Mesodermal cell (in vitro differentiated cells): ENCODE measurements around the gene APRT. TPM values are rescaled to one million over a fixed set of nuclear protein-coding genes. Genes with fewer than 3 reads are reported as not detected.

Source experiments
- H3K27ac ChIP-seq: 2 replicates; pipeline ENCODE4 v1.7.0; 2013; ENCODE audit warnings: mild to moderate bottlenecking, low read depth, low read length, moderate library complexity; ENCODE audit not compliant: severe bottlenecking
- H3K36me3 ChIP-seq: 2 replicates; pipeline ENCODE4 v1.7.1; 2013; ENCODE audit warnings: mild to moderate bottlenecking, low read length, moderate library complexity; ENCODE audit not compliant: control insufficient read depth, insufficient read depth
- H3K4me1 ChIP-seq: one replicate; pipeline ENCODE4 v1.7.1; 2013; ENCODE audit warnings: mild to moderate bottlenecking, low read length; ENCODE audit not compliant: insufficient read depth, control insufficient read depth, poor library complexity, severe bottlenecking
- H3K4me3 ChIP-seq: 2 replicates; pipeline ENCODE4 v1.7.0; 2013; ENCODE audit warnings: low read length, control low read depth, mild to moderate bottlenecking; ENCODE audit not compliant: insufficient read depth, poor library complexity, severe bottlenecking; ENCODE audit errors: extremely low read depth
- H3K9me3 ChIP-seq: 2 replicates; pipeline ENCODE4 v1.7.1; 2013; ENCODE audit warnings: mild to moderate bottlenecking, low read length, moderate library complexity; ENCODE audit not compliant: control insufficient read depth
- WGBS, 2 experiments: methylation state at CpG; one replicate each; pipeline ENCODE4 v1.1.5; 2013; ENCODE audit warnings: missing lambda C conversion rate in 2 of 2; ENCODE audit not compliant: insufficient coverage in 2 of 2; 5-methylcytosine and 5-hydroxymethylcytosine counted together
- polyA plus RNA-seq, 2 experiments: library from polyadenylated mRNA; stranded (reverse); fragments of 50-300 nt; gene quantifications; one replicate each; pipeline ENCODE4 v1.2.3, GENCODE V29; 2013

The APRT gene
- 112 TPM for polyA plus RNA-seq (2013, experiment 1 of 2)
- polyA plus RNA-seq (2013, experiment 2 of 2): 94.0 TPM

DNA sequence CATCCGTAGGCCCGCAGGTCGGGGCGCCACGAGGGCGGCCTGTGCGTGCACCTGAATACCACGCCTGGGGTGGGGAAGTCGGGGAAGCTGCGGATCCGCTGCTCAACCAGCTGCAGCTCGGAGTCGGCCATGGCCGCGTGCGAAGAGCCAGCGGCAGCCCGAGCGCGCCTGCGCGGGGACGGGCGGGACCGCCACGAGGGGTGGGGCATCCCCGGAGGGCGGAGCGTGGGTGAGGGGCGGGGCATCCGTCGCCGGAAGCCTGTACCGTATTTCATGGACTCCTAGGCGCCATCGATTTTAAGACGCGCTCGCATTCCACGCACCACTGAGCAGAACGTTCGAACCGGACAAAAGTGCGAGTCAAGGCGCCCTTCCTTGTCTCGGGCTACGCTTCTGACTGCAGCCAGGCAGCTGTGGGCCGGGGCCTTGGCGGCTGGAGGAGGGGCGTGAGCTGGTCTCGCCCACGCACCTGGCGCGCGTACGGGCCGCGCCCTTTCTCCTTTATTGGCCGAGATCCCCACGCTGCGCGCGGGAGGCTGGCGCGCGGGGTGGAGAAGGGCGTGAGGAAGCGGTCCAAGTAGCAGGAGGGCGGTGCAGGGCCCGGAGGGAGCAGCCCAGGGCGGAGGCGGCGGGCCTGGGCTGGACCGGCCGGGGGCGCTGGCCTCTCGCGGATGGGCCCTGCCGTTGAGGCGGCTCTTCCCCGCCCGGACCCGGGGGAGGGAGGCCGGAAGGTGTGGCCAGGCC lies at the start of gene APRT:
APRT (minus strand) TSS at position 160 of the 744 bp plus-strand sequence; CDS start at position 131, 29 bp downstream.
- peak within 1 kb of the TSS; percentile 64 for H3K4me3 ChIP-seq
- WGBS, 2 experiments: 1% methylated on average over 62 to 75 of the region's 84 CpGs
- H3K4me1 ChIP-seq: peaks cover 9% of the 10 kb centered on the region
- H3K9me3 ChIP-seq: no peaks in the 10 kb centered on the region
- peak within 1 kb of the TSS; percentile 96 for H3K27ac ChIP-seq
- peaks cover 38% of the 10 kb centered on the region for H3K36me3 ChIP-seq

DNA sequence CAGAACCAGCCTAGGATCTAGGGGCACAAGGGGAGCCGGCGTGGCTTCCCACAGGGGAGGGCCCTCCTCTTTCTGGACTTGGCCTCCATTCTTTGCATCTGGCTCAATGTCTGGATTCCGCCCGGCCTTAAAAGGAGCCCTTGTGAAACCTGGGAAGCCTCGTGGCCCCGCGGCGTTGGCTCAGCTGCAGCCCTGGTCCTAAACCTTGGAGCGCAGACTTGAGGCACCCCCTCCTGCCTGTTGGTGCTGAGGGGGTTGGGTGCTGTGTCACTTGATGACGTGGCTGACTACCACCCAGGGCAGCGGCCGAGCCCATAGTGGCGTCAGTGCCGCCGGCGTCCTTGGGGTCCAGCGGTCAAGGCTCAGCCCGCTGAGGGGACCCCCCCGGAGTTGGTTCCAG lies 49.6 kb upstream of the APRT start:
- Histone ChIP-seq H3K9me3 (no peaks in the 10 kb centered on the region), H3K27ac (no peak overlapping the region), H3K36me3 (peaks cover 36% of the 10 kb centered on the region), H3K4me3 (no peak overlapping the region), H3K4me1 (peaks cover 7% of the 10 kb centered on the region)
- WGBS, 2 experiments: 96 to 97% methylated on average over 12 to 18 of the region's 19 CpGs

- 94% methylated on average over 18 to 20 of the region's 20 CpGs for WGBS, 2 experiments
- Histone ChIP-seq H3K27ac (no peak overlapping the region), H3K36me3 (peaks cover 39% of the 10 kb centered on the region), H3K9me3 (no peaks in the 10 kb centered on the region), H3K4me3 (no peak overlapping the region), H3K4me1 (peaks cover 12% of the 10 kb centered on the region)
Measured at GRCh38 chr16:88859381-88860091, 47.8 kb upstream of the APRT start.

GRCh38 chr16:88857728-88858339 lies 46.1 kb upstream of the APRT start:
- peak overlapping the region; percentile 97 for H3K27ac ChIP-seq
- no peaks in the 10 kb centered on the region for H3K9me3 ChIP-seq
- H3K4me3 ChIP-seq: peak overlapping the region; percentile 93
- H3K36me3 ChIP-seq: peaks cover 44% of the 10 kb centered on the region
- 20 to 21% methylated on average over 11 to 12 of the region's 12 CpGs for WGBS, 2 experiments
- peaks cover 12% of the 10 kb centered on the region for H3K4me1 ChIP-seq

DNA sequence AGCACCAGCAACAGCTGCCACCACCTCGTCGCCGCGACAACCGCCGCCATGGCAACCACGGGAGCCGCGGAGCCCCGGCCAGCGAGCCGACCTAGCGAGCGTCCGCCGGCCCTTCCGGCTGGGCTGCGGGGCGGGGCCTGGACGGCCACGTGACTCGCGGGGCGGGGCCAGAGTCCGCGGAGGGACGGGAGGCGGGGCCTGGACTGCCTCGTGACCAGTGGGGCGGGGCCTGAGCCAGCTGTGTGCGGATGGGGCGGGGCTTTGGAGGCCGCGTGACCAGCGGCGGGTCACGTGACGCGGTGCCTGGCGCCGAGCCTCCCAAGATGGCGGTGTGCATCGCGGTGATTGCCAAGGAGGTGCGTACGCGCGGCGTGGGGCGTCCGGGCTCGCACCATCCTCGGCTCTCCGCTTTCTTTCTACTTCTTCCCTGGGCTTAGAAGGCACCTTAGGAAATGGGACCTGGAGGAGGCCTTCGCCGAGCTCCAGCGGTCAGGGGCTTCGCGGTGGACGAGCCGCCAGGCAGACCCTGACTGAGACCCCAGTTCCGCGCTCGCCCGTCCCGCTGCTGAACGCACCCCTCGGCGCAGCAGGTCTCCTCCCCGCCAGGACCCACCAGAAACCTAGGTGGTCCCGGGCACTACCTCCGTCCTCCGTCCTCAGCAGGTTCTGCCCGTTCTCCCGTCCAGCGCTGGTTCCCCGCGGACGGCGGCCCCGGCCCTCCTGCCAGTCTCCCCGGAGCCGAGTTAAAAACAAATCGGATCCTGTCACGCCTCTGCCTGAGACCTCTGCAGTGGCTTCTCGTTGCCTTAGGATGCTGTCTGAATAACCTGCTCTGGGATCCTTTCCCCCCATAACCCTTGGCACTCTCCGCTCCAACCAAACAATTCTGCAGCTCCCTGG lies 45.4 kb upstream of the APRT start, which contains the start of the genes GALNS and TRAPPC2L:
GALNS (minus strand) TSS at position 120 of the 900 bp plus-strand sequence; CDS start at position 50, 70 bp downstream.
TRAPPC2L (plus strand) TSS at position 300 of the 900 bp plus-strand sequence; CDS start at position 324, 24 bp downstream.
- Histone ChIP-seq H3K9me3 (no peaks in the 10 kb centered on the region), H3K4me3 (peak within 1 kb of the TSS; percentile 93), H3K36me3 (peaks cover 44% of the 10 kb centered on the region), H3K4me1 (peaks cover 12% of the 10 kb centered on the region), H3K27ac (peak within 1 kb of the TSS; percentile 97)
- WGBS, 2 experiments: 0 to 1% methylated on average over 76 to 84 of the region's 87 CpGs

- Histone ChIP-seq H3K27ac (no peak overlapping the region), H3K36me3 (peaks cover 40% of the 10 kb centered on the region), H3K4me3 (peak overlapping the region; percentile 93), H3K9me3 (no peaks in the 10 kb centered on the region), H3K4me1 (peaks cover 12% of the 10 kb centered on the region)
- 7 to 13% methylated on average over 16 to 29 of the region's 53 CpGs for WGBS, 2 experiments
Measured at GRCh38 chr16:88856122-88856827, 44.5 kb upstream of the APRT start.

DNA sequence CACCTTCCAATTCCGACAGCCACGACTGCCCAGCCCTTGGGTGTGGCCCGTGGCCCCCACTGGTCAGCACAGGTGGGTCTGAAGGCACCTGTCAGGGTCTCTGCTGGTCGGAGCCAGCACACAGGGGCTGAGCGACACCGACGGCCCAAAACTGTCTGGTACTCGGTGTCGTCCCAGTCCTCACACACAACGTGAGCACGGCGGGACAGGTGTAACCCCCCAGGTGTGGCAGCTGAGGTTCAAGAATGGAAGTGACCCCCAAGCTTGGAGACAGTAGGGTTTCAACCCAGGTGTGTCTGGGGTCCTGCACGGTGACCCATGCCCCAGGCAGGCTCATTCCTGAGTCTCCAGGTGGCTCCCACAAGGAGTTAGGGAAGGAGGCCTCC lies 44.0 kb upstream of the APRT start:
- peak overlapping the region; percentile 93 for H3K4me3 ChIP-seq
- H3K27ac ChIP-seq: no peak overlapping the region
- peaks cover 12% of the 10 kb centered on the region for H3K4me1 ChIP-seq
- WGBS, 2 experiments: 82 to 85% methylated on average over 10 to 12 of the region's 13 CpGs
- H3K9me3 ChIP-seq: no peaks in the 10 kb centered on the region
- peaks cover 39% of the 10 kb centered on the region for H3K36me3 ChIP-seq

GRCh38 chr16:88855176-88855575 lies 43.4 kb upstream of the APRT start:
- Histone ChIP-seq H3K27ac (no peak overlapping the region), H3K36me3 (peaks cover 34% of the 10 kb centered on the region), H3K9me3 (no peaks in the 10 kb centered on the region), H3K4me1 (peaks cover 12% of the 10 kb centered on the region), H3K4me3 (no peak overlapping the region)
- WGBS, 2 experiments: 96% methylated on average over 5 to 7 of the region's 8 CpGs

DNA sequence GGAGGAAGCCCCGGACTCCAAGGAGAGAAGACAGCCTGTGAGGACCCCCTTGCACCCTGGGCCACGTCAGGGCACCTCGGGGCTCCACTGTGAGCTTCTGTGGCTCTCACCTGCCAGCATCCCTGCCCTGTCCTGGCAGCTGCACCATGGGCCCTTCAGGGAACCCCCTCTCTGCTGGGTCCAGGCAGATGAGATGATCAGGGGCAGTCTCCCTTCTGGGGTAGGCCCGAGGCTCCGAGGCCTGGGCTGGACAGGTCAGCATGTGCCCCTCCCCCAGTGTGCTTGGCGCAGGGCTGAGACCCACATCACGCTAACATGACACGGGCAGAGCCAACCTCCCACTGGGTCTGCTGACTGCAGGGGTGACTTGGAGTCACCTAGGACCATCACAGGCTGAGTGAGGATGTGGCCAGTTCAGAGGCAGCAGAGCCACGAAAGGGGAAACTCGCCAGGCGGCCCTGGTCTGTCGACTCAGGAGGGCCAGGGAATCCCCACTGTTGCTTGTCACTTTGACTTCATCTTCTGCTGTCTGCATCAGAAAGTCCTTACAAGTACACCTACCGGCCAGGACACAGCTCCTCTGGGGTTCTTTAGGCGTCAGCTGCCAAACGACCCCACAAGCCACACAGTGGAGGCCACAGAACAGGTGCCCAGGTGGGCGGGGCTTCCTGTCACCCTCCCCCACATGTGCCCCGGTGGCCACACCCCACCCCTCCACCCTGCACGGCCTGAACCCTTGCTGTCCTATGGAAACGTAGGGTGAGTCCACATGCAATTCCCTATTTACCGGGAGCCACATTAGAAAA lies 42.8 kb upstream of the APRT start:
- H3K9me3 ChIP-seq: no peaks in the 10 kb centered on the region
- H3K4me1 ChIP-seq: peaks cover 12% of the 10 kb centered on the region

More for the DNA sequence above, 42.8 kb upstream of the APRT start:
- H3K27ac ChIP-seq: no peak overlapping the region
- no peak overlapping the region for H3K4me3 ChIP-seq
- 90 to 92% methylated on average over 13 to 18 of the region's 20 CpGs for WGBS, 2 experiments
- H3K36me3 ChIP-seq: peaks cover 28% of the 10 kb centered on the region
